HepG2 (cell line): ENCODE data around the gene SBK2. TPM values are rescaled to one million over a fixed set of nuclear protein-coding genes. Genes with fewer than 3 reads are reported as not detected.

Experiments
- HNF4G ChIP-seq, 2 experiments: sonication (generic) in 1 of 2; formaldehyde crosslinking in 1 of 2; IDR thresholded peaks; 2 replicates each; pipeline versions ENCODE4 v1.4.0 to v1.6.1; 2011 to 2020; ENCODE audit warnings: borderline replicate concordance in 2 of 2, low read depth in 2 of 2, mild to moderate bottlenecking in 2 of 2, low read length in 1 of 2, missing genetic modification reagents in 1 of 2, moderate library complexity in 1 of 2
- HOMEZ ChIP-seq: IDR thresholded peaks from 2 replicates; pipeline ENCODE4 v1.6.1; 2016; ENCODE audit warnings: low read depth
- MED13 ChIP-seq: sonication (generic); formaldehyde crosslinking; IDR thresholded peaks from 2 replicates; pipeline ENCODE4 v1.5.0; 2020; ENCODE audit warnings: missing genetic modification reagents
- PHB2 ChIP-seq: fragments of 450-650 bp; IDR thresholded peaks from 2 replicates; pipeline ENCODE4 v1.6.1; 2018; ENCODE audit not compliant: partially characterized antibody
- SMC3 ChIP-seq: IDR thresholded peaks from 2 replicates; pipeline ENCODE4 v1.6.1; 2011; ENCODE audit warnings: low read length, improper control_type of control experiment
- TBL1XR1 ChIP-seq: fragments of 150-350 bp; IDR thresholded peaks from 2 replicates; pipeline ENCODE4 v1.6.1; 2014; ENCODE audit warnings: borderline replicate concordance, low read length; ENCODE audit not compliant: partially characterized antibody
- ZBTB26 ChIP-seq: IDR thresholded peaks from 2 replicates; pipeline ENCODE4 v1.6.1; 2016; ENCODE audit warnings: missing compliant biosample characterization, missing genetic modification reagents, borderline replicate concordance
- ZNF142 ChIP-seq: sonication (generic); formaldehyde crosslinking; IDR thresholded peaks from 2 replicates; pipeline ENCODE4 v1.4.0; 2020; ENCODE audit warnings: missing genetic modification reagents
- polyA plus RNA-seq, 8 experiments: library from polyadenylated mRNA; depleted of rRNA in 3 of 8; stranded (reverse) in 7 of 8; unstranded in 1 of 8; fragments of >200 nt; fragmentation: Illumina TruSeq in 4 of 8; extraction: Trizol in 4 of 8; gene quantifications; 2 replicates each; pipeline versions ENCODE4 v1.2.1 to v1.2.3, GENCODE V29; 2011 to 2016; ENCODE audit warnings: low read depth in 4 of 8, missing spikeins in 1 of 8, mixed read lengths in 1 of 8; ENCODE audit not compliant: insufficient read depth in 1 of 8
- total RNA-seq, 5 experiments: library from RNA; depleted of rRNA; stranded (reverse); fragments of >200 nt; fragmentation: Illumina TruSeq; extraction: Trizol; gene quantifications; 2 replicates each; pipeline ENCODE4 v1.2.3, GENCODE V29; 2016; ENCODE audit warnings: low read depth in 1 of 5
- TF ChIP-seq, protein P1 (sequence below): IDR thresholded peaks from 2 replicates; pipeline ENCODE4 v1.6.1; 2016; ENCODE audit warnings: missing biosample characterization, missing genetic modification reagents, low read depth
- TF ChIP-seq, protein P2 (sequence below): sonication (generic); formaldehyde crosslinking; IDR thresholded peaks from 2 replicates; pipeline ENCODE4 v1.4.0; 2020; ENCODE audit warnings: missing genetic modification reagents
- TF ChIP-seq, protein P3 (sequence below): IDR thresholded peaks from 2 replicates; pipeline ENCODE4 v1.6.1; 2016; ENCODE audit warnings: missing genetic modification reagents, missing compliant biosample characterization
- TF ChIP-seq, protein P4 (sequence below): sonication (generic); formaldehyde crosslinking; IDR thresholded peaks from 2 replicates; pipeline ENCODE4 v1.8.1; 2023; ENCODE audit warnings: mild to moderate bottlenecking, moderate library complexity, missing genetic modification reagents

The SBK2 gene
- total and polyA plus RNA-seq, 2 of the 13 experiments (the other 11 are each of a cell fraction or from before 2014, with no cell fraction given): 0.24 TPM; not detected in 1

GRCh38 chr19:55553217-55554182, 16.6 kb upstream of the SBK2 start (continued):
- TF ChIP-seq, protein P1, sequence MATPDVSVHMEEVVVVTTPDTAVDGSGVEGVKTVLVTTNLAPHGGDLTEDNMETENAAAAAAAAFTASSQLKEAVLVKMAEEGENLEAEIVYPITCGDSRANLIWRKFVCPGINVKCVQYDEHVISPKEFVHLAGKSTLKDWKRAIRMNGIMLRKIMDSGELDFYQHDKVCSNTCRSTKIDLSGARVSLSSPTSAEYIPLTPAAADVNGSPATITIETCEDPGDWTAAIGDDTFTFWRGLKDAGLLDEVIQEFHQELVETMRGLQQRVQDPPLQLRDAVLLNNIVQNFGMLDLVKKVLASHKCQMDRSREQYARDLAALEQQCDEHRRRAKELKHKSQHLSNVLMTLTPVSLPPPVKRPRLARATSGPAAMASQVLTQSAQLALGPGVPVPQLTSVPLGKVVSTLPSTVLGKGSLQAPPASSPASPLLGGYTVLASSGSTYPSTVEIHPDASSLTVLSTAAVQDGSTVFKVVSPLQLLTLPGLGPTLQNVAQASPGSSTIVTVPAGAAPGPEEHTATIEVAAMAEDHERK: no peak
- TF ChIP-seq, protein P2, sequence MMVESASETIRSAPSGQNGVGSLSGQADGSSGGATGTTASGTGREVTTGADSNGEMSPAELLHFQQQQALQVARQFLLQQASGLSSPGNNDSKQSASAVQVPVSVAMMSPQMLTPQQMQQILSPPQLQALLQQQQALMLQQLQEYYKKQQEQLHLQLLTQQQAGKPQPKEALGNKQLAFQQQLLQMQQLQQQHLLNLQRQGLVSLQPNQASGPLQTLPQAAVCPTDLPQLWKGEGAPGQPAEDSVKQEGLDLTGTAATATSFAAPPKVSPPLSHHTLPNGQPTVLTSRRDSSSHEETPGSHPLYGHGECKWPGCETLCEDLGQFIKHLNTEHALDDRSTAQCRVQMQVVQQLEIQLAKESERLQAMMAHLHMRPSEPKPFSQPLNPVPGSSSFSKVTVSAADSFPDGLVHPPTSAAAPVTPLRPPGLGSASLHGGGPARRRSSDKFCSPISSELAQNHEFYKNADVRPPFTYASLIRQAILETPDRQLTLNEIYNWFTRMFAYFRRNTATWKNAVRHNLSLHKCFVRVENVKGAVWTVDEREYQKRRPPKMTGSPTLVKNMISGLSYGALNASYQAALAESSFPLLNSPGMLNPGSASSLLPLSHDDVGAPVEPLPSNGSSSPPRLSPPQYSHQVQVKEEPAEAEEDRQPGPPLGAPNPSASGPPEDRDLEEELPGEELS: peak; percentile 63
- TF ChIP-seq HOMEZ (CRISPR knock-in tag) (no peak), TBL1XR1 (no peak), ZBTB26 (CRISPR knock-in tag) (no peak), HNF4G (IDR thresholded peaks at IDR 0.05; ENCODE audit: borderline replicate concordance, low read depth, low read length) (no peak; the same call in 1 of the 2 replicates), HNF4G (CRISPR knock-in tag; IDR thresholded peaks at IDR 0.05; ENCODE audit: borderline replicate concordance, low read depth) (peak; percentile 49; the same call in 1 of the 2 replicates), PHB2 (no peak), MED13 (CRISPR knock-in tag) (no peak), SMC3 (no peak; the same call in 1 of the 2 replicates), ZNF142 (no peak)
- TF ChIP-seq, protein P3, sequence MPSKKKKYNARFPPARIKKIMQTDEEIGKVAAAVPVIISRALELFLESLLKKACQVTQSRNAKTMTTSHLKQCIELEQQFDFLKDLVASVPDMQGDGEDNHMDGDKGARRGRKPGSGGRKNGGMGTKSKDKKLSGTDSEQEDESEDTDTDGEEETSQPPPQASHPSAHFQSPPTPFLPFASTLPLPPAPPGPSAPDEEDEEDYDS: peak; percentile 41; the same call in 1 of the 2 replicates
- TF ChIP-seq, protein P4, sequence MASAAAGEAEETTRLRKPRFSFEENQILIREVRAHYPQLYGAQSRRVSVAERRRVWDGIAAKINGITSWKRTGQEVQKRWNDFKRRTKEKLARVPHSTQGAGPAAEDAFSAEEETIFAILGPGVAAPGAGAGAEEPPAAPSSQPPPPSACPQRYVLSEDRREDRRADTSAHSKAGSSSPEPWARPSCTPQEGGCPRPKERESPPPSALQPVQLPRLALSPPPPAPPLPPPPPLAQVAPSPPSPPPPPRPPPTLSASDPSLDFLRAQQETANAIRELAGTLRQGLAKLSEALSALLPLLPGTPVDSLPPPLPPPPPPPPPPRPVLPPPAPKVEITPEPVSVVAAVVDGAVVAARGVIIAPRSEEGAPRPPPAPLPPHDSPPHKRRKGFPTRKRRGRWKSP (CRISPR knock-in tag): peak; percentile 53; the same call in 1 of the 2 replicates
